Measurements from ENCODE around the gene ZBTB11. TPM values are rescaled to one million over a fixed set of nuclear protein-coding genes. Genes with fewer than 3 reads are reported as not detected.
A peak's percentile ranks its signal among the peaks of the same experiment; 100 is the strongest.

Gene ZBTB11
- total RNA-seq, 1 experiment from 2014 or later: 22.4 TPM

DNA sequence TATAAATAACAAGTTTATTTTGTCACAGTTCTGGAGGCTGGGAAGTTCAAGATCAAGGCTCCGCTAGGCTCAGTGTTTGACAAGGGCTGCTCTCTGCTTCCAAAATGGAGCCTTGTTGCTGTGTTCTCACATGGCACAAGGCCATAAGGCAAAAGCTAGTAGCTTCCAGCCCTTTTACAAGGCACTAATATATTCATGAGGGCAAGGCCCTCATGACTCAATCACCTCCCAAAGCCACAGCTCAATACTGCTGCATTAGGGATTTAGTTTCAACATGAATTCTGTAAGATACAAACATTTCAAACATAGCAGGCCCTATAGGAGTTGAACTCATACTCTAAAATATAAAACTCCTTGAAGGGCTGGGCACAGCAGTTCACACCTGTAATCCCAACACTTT, 30.2 kb downstream of the ZBTB11 start:
- no peaks in the 10 kb centered on the region for H3K27me3 ChIP-seq (replicated peaks; ENCODE audit: insufficient read depth, low read depth, low read length, poor library complexity)
- peaks cover 18% of the 10 kb centered on the region for H3K4me1 ChIP-seq (ENCODE audit: insufficient read depth, low read length, poor library complexity, severe bottlenecking)
- no peak for DNase-seq (ENCODE audit: low spot score)
- no peak overlapping the region for H3K4me3 ChIP-seq (ENCODE audit: low read depth, low read length, poor library complexity, severe bottlenecking)
- no peaks in the 10 kb centered on the region for H3K9me3 ChIP-seq (ENCODE audit: low read depth, low read length, poor library complexity, severe bottlenecking)
- ChIA-PET POLR2A (ENCODE audit: low non-redundant PET) (no interaction called here), CTCF (no interaction called here)
- intact Hi-C loops (cut with micrococcal nuclease; ENCODE audit: unreplicated experiment): no loop called here
- no peak overlapping the region for H3K27ac ChIP-seq (ENCODE audit: low read depth, low read length, poor library complexity, severe bottlenecking)
- H3K36me3 ChIP-seq (ENCODE audit: insufficient read depth, low read length, poor library complexity, severe bottlenecking): peaks cover 22% of the 10 kb centered on the region
- no TSS peak for BruUV-seq (replicated peaks)
- TF ChIP-seq, protein P1, sequence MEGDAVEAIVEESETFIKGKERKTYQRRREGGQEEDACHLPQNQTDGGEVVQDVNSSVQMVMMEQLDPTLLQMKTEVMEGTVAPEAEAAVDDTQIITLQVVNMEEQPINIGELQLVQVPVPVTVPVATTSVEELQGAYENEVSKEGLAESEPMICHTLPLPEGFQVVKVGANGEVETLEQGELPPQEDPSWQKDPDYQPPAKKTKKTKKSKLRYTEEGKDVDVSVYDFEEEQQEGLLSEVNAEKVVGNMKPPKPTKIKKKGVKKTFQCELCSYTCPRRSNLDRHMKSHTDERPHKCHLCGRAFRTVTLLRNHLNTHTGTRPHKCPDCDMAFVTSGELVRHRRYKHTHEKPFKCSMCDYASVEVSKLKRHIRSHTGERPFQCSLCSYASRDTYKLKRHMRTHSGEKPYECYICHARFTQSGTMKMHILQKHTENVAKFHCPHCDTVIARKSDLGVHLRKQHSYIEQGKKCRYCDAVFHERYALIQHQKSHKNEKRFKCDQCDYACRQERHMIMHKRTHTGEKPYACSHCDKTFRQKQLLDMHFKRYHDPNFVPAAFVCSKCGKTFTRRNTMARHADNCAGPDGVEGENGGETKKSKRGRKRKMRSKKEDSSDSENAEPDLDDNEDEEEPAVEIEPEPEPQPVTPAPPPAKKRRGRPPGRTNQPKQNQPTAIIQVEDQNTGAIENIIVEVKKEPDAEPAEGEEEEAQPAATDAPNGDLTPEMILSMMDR (conservative IDR thresholded peaks at IDR 0.05; ENCODE audit: low read depth, low read length): no peak
- no peak for TF ChIP-seq EZH2 (IDR thresholded peaks at IDR 0.05; ENCODE audit: borderline replicate concordance, low read depth, low read length, poor library complexity, severe bottlenecking)

GRCh38 chr3:101643861-101644613, 32.9 kb downstream of the ZBTB11 start:
- TF ChIP-seq EZH2 (IDR thresholded peaks at IDR 0.05; ENCODE audit: borderline replicate concordance, low read depth, low read length, poor library complexity, severe bottlenecking): no peak
- TF ChIP-seq, protein P1 (conservative IDR thresholded peaks at IDR 0.05; ENCODE audit: low read depth, low read length): no peak
- CTCF ChIA-PET: no interaction called here
- DNase-seq (ENCODE audit: low spot score): peak; percentile 84

GRCh38 chr3:101643009-101643844, 33.7 kb downstream of the ZBTB11 start:
- BruUV-seq (replicated peaks): no TSS peak
- ChIA-PET POLR2A (ENCODE audit: low non-redundant PET) (no interaction called here), CTCF (no interaction called here)
- Histone ChIP-seq H3K4me1 (ENCODE audit: insufficient read depth, low read length, poor library complexity, severe bottlenecking) (peaks cover 14% of the 10 kb centered on the region), H3K27me3 (replicated peaks; ENCODE audit: insufficient read depth, low read depth, low read length, poor library complexity) (no peaks in the 10 kb centered on the region), H3K4me3 (ENCODE audit: low read depth, low read length, poor library complexity, severe bottlenecking) (no peak overlapping the region), H3K36me3 (ENCODE audit: insufficient read depth, low read length, poor library complexity, severe bottlenecking) (no peaks in the 10 kb centered on the region), H3K9me3 (ENCODE audit: low read depth, low read length, poor library complexity, severe bottlenecking) (no peaks in the 10 kb centered on the region), H3K27ac (ENCODE audit: low read depth, low read length, poor library complexity, severe bottlenecking) (no peak overlapping the region)
- TF ChIP-seq, protein P1 (conservative IDR thresholded peaks at IDR 0.05; ENCODE audit: low read depth, low read length): no peak
- TF ChIP-seq EZH2 (IDR thresholded peaks at IDR 0.05; ENCODE audit: borderline replicate concordance, low read depth, low read length, poor library complexity, severe bottlenecking): no peak
- no peak for DNase-seq (ENCODE audit: low spot score)
- intact Hi-C loops (cut with micrococcal nuclease; ENCODE audit: unreplicated experiment): no loop called here

More at GRCh38 chr3:101643861-101644613, 32.9 kb downstream of the ZBTB11 start:
- H3K27me3 ChIP-seq (replicated peaks; ENCODE audit: insufficient read depth, low read depth, low read length, poor library complexity): no peaks in the 10 kb centered on the region
- H3K9me3 ChIP-seq (ENCODE audit: low read depth, low read length, poor library complexity, severe bottlenecking): no peaks in the 10 kb centered on the region
- H3K36me3 ChIP-seq (ENCODE audit: insufficient read depth, low read length, poor library complexity, severe bottlenecking): peaks cover 6% of the 10 kb centered on the region
- POLR2A ChIA-PET (ENCODE audit: low non-redundant PET): no interaction called here
- BruUV-seq (replicated peaks): no TSS peak
- peaks cover 18% of the 10 kb centered on the region for H3K4me1 ChIP-seq (ENCODE audit: insufficient read depth, low read length, poor library complexity, severe bottlenecking)
- no peak overlapping the region for H3K4me3 ChIP-seq (ENCODE audit: low read depth, low read length, poor library complexity, severe bottlenecking)
- no peak overlapping the region for H3K27ac ChIP-seq (ENCODE audit: low read depth, low read length, poor library complexity, severe bottlenecking)
- intact Hi-C loops (cut with micrococcal nuclease; ENCODE audit: unreplicated experiment): no loop called here

Measured in A673 (cell line).